Osteoblast (primary cell): Measurements from ENCODE around the gene CGB1. TPM values are rescaled to one million over a fixed set of nuclear protein-coding genes. Genes with fewer than 3 reads are reported as not detected.

ENCODE experiments used
- DNase-seq: peaks from one replicate; pipeline ENCODE4 v3.0.0; 2011; ENCODE audit warnings: low spot score, mixed read lengths; ENCODE audit not compliant: insufficient read length; ENCODE audit errors: missing footprints
- H2AFZ ChIP-seq: 2 replicates; pipeline ENCODE4 v1.6.0; 2011; ENCODE audit warnings: mild to moderate bottlenecking, low read length
- H3K27ac ChIP-seq: 2 replicates; pipeline ENCODE4 v1.5.1; 2011; ENCODE audit warnings: mild to moderate bottlenecking, low read depth, low read length, moderate library complexity
- H3K27me3 ChIP-seq: 2 replicates; pipeline ENCODE4 v1.6.0; 2012; ENCODE audit warnings: mild to moderate bottlenecking, control low read depth, inconsistent platforms, low read length, moderate library complexity; ENCODE audit not compliant: insufficient read depth
- H3K36me3 ChIP-seq: 2 replicates; pipeline ENCODE4 v1.5.1; 2011; ENCODE audit warnings: mild to moderate bottlenecking, low read length, control low read depth, moderate library complexity; ENCODE audit not compliant: insufficient read depth
- H3K4me1 ChIP-seq: 2 replicates; pipeline ENCODE4 v1.5.1; 2011; ENCODE audit warnings: mild to moderate bottlenecking, low read length, control low read depth, moderate library complexity; ENCODE audit not compliant: insufficient read depth
- H3K4me2 ChIP-seq: 2 replicates; pipeline ENCODE4 v1.6.0; 2011; ENCODE audit warnings: mild to moderate bottlenecking, low read length; ENCODE audit not compliant: insufficient read depth
- H3K4me3 ChIP-seq: fragments of 200-600 bp; sonication (generic); 3 replicates; pipeline ENCODE4 v1.5.1; 2012; ENCODE audit warnings: mild to moderate bottlenecking, low read length, inconsistent platforms; ENCODE audit not compliant: insufficient read depth
- H3K79me2 ChIP-seq: 2 replicates; pipeline ENCODE4 v1.6.0; 2012; ENCODE audit warnings: mild to moderate bottlenecking, low read length, control low read depth, inconsistent platforms; ENCODE audit not compliant: insufficient read depth
- H3K9me3 ChIP-seq: 2 replicates; pipeline ENCODE4 v1.5.1; 2011; ENCODE audit warnings: low read depth, low read length, control low read depth
- H4K20me1 ChIP-seq: 2 replicates; pipeline ENCODE4 v1.6.0; 2012; ENCODE audit warnings: mild to moderate bottlenecking, low read length, control low read depth; ENCODE audit not compliant: insufficient read depth
- total RNA-seq: library from RNA; depleted of rRNA; stranded (reverse); fragments of >200 nt; gene quantifications from 2 replicates; pipeline ENCODE4 v1.2.3, GENCODE V29; 2012
- TF ChIP-seq, protein P1 (sequence below): IDR thresholded peaks from 2 replicates; pipeline ENCODE4 v1.5.1; 2011; ENCODE audit warnings: mild to moderate bottlenecking, low read depth, low read length, moderate library complexity; ENCODE audit errors: extremely low read depth

CGB1 gene
- total RNA-seq, 1 donor, result not detected

DNA sequence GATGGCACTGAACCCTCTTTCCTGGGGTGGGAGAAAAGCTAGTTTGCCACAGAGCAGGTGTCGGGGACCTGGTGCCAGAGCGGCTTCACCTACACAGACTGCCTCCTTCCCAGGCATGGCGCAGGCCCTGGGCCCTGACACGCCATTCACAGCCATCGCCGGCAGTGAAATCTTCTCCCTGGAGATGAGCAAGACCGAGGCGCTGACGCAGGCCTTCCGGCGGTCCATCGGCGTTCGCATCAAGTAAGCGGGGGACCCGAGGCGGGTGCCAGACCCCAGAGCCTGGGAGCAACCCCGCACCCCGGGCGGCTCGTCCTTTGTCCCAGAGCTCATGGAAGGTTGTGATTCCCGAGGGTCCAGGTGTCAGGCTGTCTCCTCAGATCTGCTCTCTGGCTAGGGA lies 29.8 kb downstream of the CGB1 start:
- Histone ChIP-seq H3K36me3 (peaks cover 63% of the 10 kb centered on the region), H3K4me2 (no peak overlapping the region)

DNA sequence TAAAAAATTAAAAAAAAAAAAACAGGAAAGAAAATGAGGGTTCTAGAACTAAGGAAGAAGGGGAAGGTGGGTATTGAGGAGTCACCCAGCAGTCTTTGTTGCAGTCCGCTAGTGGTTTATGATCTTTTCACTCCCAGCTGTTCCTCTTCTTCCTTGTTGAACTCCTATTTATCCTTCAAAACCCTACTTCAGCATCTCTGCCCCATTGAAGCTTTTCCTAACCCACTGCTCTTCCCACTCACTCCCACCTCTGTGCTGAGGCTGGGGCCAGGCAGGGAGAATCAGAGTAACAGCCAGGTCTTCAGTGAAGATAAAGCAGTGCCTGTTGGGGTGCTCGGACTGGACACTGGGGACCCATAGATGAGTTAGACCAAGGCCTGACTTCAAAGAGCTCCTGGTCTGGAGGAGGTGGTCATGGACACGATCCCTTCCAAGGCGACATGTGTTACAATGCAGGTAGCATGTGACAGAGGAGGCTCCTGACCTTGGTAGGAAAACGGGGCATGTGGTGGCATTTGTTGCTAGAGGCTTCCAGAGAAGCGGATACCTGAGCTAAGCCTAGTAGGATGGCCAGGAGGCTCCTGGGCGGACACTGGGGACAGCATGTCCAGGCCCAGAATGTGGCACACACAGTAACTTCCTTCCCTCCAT lies 31.6 kb downstream of the CGB1 start:
- DNase-seq, result peak; percentile 13
- Histone ChIP-seq H3K4me3 (no peak overlapping the region), H3K36me3 (peaks cover 59% of the 10 kb centered on the region), H3K4me2 (no peak overlapping the region), H3K4me1 (no peaks in the 10 kb centered on the region), H3K27me3 (no peaks in the 10 kb centered on the region), H4K20me1 (no peaks in the 10 kb centered on the region), H2AFZ (no peak overlapping the region), H3K27ac (no peak overlapping the region), H3K79me2 (peaks cover 3% of the 10 kb centered on the region), H3K9me3 (no peaks in the 10 kb centered on the region)
- TF ChIP-seq, protein P1, sequence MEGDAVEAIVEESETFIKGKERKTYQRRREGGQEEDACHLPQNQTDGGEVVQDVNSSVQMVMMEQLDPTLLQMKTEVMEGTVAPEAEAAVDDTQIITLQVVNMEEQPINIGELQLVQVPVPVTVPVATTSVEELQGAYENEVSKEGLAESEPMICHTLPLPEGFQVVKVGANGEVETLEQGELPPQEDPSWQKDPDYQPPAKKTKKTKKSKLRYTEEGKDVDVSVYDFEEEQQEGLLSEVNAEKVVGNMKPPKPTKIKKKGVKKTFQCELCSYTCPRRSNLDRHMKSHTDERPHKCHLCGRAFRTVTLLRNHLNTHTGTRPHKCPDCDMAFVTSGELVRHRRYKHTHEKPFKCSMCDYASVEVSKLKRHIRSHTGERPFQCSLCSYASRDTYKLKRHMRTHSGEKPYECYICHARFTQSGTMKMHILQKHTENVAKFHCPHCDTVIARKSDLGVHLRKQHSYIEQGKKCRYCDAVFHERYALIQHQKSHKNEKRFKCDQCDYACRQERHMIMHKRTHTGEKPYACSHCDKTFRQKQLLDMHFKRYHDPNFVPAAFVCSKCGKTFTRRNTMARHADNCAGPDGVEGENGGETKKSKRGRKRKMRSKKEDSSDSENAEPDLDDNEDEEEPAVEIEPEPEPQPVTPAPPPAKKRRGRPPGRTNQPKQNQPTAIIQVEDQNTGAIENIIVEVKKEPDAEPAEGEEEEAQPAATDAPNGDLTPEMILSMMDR, result no peak

More for the DNA sequence above, 29.8 kb downstream of the CGB1 start:
- no peaks in the 10 kb centered on the region for H3K27me3 ChIP-seq
- H3K4me1 ChIP-seq, result no peaks in the 10 kb centered on the region
- no peaks in the 10 kb centered on the region for H4K20me1 ChIP-seq
- no peak overlapping the region for H3K4me3 ChIP-seq
- no peak for DNase-seq
- H3K27ac ChIP-seq, result no peak overlapping the region
- H3K79me2 ChIP-seq, result peaks cover 3% of the 10 kb centered on the region
- no peak overlapping the region for H2AFZ ChIP-seq
- H3K9me3 ChIP-seq, result no peaks in the 10 kb centered on the region
- TF ChIP-seq, protein P1, result no peak

DNA sequence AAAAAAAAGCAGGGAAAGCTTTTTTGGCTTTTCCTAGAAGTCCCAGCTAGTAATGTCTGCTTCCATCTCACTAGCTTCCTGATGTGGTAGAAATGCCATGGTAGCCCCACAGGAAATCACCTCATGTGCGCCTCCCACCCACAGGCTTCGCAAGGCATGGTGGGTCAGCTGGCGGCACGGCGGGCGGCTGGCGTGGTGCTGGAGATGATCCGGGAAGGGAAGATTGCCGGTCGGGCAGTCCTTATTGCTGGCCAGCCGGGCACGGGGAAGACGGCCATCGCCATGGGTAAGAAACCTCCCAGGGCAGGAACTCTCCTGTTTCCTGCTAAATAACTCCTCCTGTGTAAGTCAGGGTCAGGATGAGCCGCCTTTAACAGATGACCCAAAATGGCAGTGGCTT lies 32.6 kb downstream of the CGB1 start:
- no peaks in the 10 kb centered on the region for H3K27me3 ChIP-seq
- no peaks in the 10 kb centered on the region for H3K4me1 ChIP-seq
- H4K20me1 ChIP-seq, result peaks cover 9% of the 10 kb centered on the region
- H3K4me2 ChIP-seq, result no peak overlapping the region
- DNase-seq, result peak; percentile 13
- peaks cover 13% of the 10 kb centered on the region for H3K79me2 ChIP-seq
- TF ChIP-seq, protein P1, result no peak
- peaks cover 52% of the 10 kb centered on the region for H3K36me3 ChIP-seq
- no peak overlapping the region for H3K4me3 ChIP-seq
- H3K9me3 ChIP-seq, result no peaks in the 10 kb centered on the region
- H3K27ac ChIP-seq, result no peak overlapping the region
- no peak overlapping the region for H2AFZ ChIP-seq

DNA sequence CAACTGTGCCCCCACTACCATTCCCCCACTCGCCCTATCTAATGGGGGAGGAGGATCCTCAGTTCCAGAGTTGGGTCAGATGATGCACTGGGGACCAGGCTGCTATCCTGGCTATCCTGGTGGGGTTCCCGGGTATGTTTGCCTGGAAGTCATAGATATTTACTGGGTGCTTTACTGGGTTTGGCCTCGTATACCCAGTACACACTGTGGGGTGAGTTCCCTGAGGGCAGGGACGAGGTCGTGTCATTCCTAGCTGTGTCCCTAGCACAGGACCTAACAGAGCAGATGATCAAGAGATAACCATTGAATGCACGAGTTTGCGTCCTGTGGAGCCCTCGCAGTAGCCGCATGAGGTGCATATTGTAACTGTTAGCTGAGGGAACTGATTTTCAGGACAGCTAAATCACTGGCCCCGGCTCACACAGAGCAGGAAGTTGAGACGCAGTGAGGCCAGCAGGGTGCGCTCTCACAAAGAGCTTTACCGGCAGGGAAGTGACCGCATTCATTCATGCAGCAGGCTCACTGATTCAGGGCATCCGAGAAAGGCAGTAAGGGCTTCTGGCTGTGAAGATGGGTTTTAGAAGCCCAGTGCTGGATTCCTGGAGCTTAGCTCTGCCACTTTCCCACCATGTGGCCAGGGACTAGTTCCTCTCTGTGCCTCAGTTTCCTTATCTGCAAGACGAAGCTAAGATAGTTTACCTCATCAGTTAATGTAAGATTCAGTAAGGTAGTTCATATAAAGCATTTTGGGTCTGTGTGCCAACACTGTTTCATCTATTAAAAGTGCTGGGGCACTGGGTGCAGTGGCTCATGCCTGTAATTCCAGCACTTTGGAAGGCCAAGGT lies 37.0 kb downstream of the CGB1 start:
- Histone ChIP-seq H3K4me1 (peaks cover 4% of the 10 kb centered on the region), H2AFZ (no peak overlapping the region), H3K27me3 (no peaks in the 10 kb centered on the region), H3K27ac (no peak overlapping the region), H4K20me1 (peaks cover 20% of the 10 kb centered on the region), H3K4me3 (no peak overlapping the region), H3K79me2 (peaks cover 50% of the 10 kb centered on the region), H3K4me2 (no peak overlapping the region), H3K36me3 (peaks cover 26% of the 10 kb centered on the region), H3K9me3 (no peaks in the 10 kb centered on the region)
- TF ChIP-seq, protein P1, result peak; percentile 87
- DNase-seq, result peak; percentile 93
